SK-N-SH treated with all-trans-retinoic acid at 6 μM for 48 hours (cell line): ENCODE measurements around the gene RIN3.

Experiments used
- ARNTL ChIP-seq: fragments of 450-650 bp; formaldehyde crosslinking; IDR thresholded peaks from 2 replicates; pipeline ENCODE4 v1.5.0; 2020; ENCODE audit warnings: low read depth, mild to moderate bottlenecking, moderate library complexity, borderline replicate concordance
- ZNF565 ChIP-seq: fragments of 450-650 bp; formaldehyde crosslinking; conservative IDR thresholded peaks from 2 replicates; pipeline ENCODE4 v1.5.0; 2020; ENCODE audit warnings: low read depth, mild to moderate bottlenecking, moderate library complexity
- ZNF70 ChIP-seq: fragments of 450-650 bp; formaldehyde crosslinking; IDR thresholded peaks from 2 replicates; pipeline ENCODE4 v1.5.0; 2020; ENCODE audit warnings: mild to moderate bottlenecking, moderate library complexity
- ZNF8 ChIP-seq: fragments of 450-650 bp; formaldehyde crosslinking; IDR thresholded peaks from 2 replicates; pipeline ENCODE4 v1.5.0; 2020; ENCODE audit warnings: mild to moderate bottlenecking, moderate library complexity
- TF ChIP-seq, protein P1 (sequence below): fragments of 250-450 bp; sonication (Bioruptor Pico); IDR thresholded peaks from 2 replicates; pipeline ENCODE4 v1.5.1; 2020; ENCODE audit warnings: low read depth, mild to moderate bottlenecking, moderate library complexity

DNA sequence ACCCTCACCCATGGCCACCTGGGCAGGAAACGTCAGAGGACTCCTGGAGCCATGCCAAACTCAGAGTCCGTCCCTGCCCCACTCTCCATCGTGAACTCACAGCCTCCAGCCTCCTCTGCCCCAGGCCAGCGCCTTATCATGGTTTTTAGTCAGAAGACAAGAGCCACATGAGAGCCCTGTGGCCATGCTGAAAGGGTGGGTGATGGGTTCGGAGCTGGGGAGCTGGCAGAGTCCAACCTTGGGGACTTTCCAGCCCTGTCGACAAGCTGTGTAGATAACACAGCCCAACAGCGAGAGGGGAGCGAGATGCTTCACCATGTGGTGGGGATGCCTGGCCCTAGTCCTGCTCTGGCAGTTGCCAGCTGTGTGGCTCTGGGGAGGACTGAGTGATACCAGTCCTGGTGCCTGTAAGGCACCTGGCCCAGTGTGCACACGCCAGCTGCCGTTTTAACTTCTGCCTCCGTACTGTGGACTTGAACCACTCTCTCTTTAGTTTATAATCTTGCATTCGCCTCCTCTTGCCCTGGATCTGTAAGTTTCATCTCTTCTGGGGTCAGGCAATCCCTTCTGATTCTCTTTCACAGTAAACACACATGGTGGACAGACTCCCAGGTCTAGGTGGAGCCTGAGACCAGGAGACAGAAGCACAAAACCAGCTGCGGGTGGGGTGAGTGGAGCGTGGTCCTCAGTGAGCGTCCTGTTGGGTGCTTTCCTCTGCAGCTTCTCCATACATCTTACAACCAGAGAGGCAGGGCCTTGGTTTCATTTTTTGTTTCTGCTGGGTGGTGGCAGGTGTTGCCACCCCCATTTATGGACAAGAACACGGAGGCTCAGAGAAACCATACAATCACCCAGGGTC, 55.3 kb downstream of the RIN3 start:
- no peak for TF ChIP-seq ZNF70 (CRISPR knock-in tag)
- TF ChIP-seq, protein P1, sequence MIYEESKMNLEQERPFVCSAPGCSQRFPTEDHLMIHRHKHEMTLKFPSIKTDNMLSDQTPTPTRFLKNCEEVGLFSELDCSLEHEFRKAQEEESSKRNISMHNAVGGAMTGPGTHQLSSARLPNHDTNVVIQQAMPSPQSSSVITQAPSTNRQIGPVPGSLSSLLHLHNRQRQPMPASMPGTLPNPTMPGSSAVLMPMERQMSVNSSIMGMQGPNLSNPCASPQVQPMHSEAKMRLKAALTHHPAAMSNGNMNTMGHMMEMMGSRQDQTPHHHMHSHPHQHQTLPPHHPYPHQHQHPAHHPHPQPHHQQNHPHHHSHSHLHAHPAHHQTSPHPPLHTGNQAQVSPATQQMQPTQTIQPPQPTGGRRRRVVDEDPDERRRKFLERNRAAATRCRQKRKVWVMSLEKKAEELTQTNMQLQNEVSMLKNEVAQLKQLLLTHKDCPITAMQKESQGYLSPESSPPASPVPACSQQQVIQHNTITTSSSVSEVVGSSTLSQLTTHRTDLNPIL (CRISPR knock-in tag): no peak
- TF ChIP-seq ARNTL (CRISPR knock-in tag): no peak
- TF ChIP-seq ZNF565: no peak
- TF ChIP-seq ZNF8 (CRISPR knock-in tag): no peak
